Thyroid gland (tissue), 4 donors: ENCODE results near the gene TMEM131. TPM values are rescaled to one million over a fixed set of nuclear protein-coding genes. Genes with fewer than 3 reads are reported as not detected.

Source experiments
- DNase-seq, 2 donors: peaks; one replicate each; pipeline ENCODE4 v3.0.0-alpha.2; 2019
- H3K27ac ChIP-seq, 3 donors: fragments of 200-600 bp; sonication (generic); 1 replicate in 2 of 3; 2 replicates in 1 of 3; pipeline ENCODE4 v1.5.1; 2016 to 2019; ENCODE audit warnings: mild to moderate bottlenecking in 1 of 3, moderate library complexity in 1 of 3
- H3K27me3 ChIP-seq: fragments of 200-600 bp; sonication (generic); one replicate; pipeline ENCODE4 v1.5.1; 2019
- H3K36me3 ChIP-seq, 2 donors: fragments of 200-600 bp; sonication (generic); one replicate each; pipeline ENCODE4 v1.5.1; 2016 to 2019
- H3K4me1 ChIP-seq, 2 donors: fragments of 200-600 bp; sonication (generic); one replicate each; pipeline ENCODE4 v1.5.1; 2017 to 2019
- H3K4me3 ChIP-seq, 3 donors: fragments of 200-600 bp; sonication (generic); replicated peaks in 1 of 3; 1 replicate in 2 of 3; 2 replicates in 1 of 3; pipeline ENCODE4 v1.5.1; 2016; ENCODE audit warnings: mild to moderate bottlenecking in 1 of 3
- H3K9me3 ChIP-seq: fragments of 200-600 bp; sonication (generic); one replicate; pipeline ENCODE4 v1.5.1; 2017
- CTCF ChIP-seq, 6 experiments: fragments of 200-600 bp in 3 of 6; fragments of 450-650 bp in 3 of 6; sonication (generic) in 3 of 6; IDR thresholded peaks; one replicate each; pipeline ENCODE4 v1.5.1; 2016 to 2019; ENCODE audit warnings: antibody characterized with exemption in 6 of 6, mild to moderate bottlenecking in 2 of 6, inconsistent platforms in 1 of 6, moderate library complexity in 1 of 6
- POLR2A ChIP-seq, 2 donors: fragments of 450-650 bp; IDR thresholded peaks; one replicate each; pipeline ENCODE4 v1.6.1; 2017; ENCODE audit warnings: antibody characterized with exemption in 2 of 2, mild to moderate bottlenecking in 2 of 2, moderate library complexity in 1 of 2
- WGBS, 2 donors: methylation state at CpG; one replicate each; pipeline ENCODE4 v1.1.5; 2017; 5-methylcytosine and 5-hydroxymethylcytosine counted together
- intact Hi-C: fragments of 100-400 bp; cut with DNase I; formaldehyde crosslinking; loops from one replicate; pipeline ENCODE4 v1.15.1; 2023
- total RNA-seq, 4 donors: library from RNA; depleted of rRNA; stranded (reverse); fragments of >200 nt; gene quantifications; one replicate each; pipeline ENCODE4 v1.2.3, GENCODE V29; 2016

TMEM131 gene
- total RNA-seq, 4 donors from 2014 or later, result 28.6 to 47.0 (median 35.2) TPM

DNA sequence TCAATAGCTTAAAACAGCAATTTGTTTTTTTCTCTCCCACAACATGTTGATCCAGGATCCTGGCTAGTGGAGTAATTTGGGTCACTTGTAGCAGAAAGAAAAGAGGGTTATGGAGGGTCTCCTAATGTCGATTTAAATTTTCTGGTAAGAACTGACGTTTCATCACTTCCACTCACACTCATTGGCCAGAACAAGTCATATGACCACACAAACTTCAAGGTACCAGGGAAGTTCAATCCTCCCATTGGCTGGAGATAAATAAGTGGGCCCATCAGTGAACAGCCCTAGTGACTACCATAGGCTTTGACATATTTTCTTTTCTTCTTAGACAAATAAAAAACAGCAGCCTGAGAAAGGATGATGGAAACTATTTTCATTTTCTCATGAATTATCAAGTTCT lies 8.3 kb upstream of the TMEM131 start:
- Histone ChIP-seq H3K4me3 (no peak overlapping the region), H3K4me1 (no peaks in the 10 kb centered on the region), H3K9me3 (no peaks in the 10 kb centered on the region), H3K36me3 (no peaks in the 10 kb centered on the region), H3K27ac (no peak overlapping the region), H3K27me3 (no peaks in the 10 kb centered on the region)
- no peak for DNase-seq
- intact Hi-C loops, result no loop called here
- TF ChIP-seq POLR2A (IDR thresholded peaks at IDR 0.05), result no peak
- TF ChIP-seq CTCF (IDR thresholded peaks at IDR 0.05), result no peak
- WGBS, 2 donors, result 94 to 96% methylated on average over 2 of the region's 2 CpGs

- Histone ChIP-seq H3K9me3 (no peaks in the 10 kb centered on the region), H3K27ac (no peak overlapping the region), H3K27me3 (no peaks in the 10 kb centered on the region), H3K36me3 (no peaks in the 10 kb centered on the region), H3K4me3 (no peak overlapping the region), H3K4me1 (peaks cover 0 to 3% of the 10 kb centered on the region in 2 donors)
- intact Hi-C loops, result loop anchor here (10.0 kb wide), 1 partner anchor 185 kb away; no protein-coding TSS in a partner anchor
- peak in 1 of 2 donors; percentile 6 for DNase-seq
- WGBS, 2 donors, result 67 to 78% methylated on average over 3 of the region's 3 CpGs
- TF ChIP-seq POLR2A (IDR thresholded peaks at IDR 0.05) (no peak), CTCF (IDR thresholded peaks at IDR 0.05) (no peak)
These were observed 3.8 kb upstream of the TMEM131 start for GRCh38 chr2:97999536-97999935.

DNA sequence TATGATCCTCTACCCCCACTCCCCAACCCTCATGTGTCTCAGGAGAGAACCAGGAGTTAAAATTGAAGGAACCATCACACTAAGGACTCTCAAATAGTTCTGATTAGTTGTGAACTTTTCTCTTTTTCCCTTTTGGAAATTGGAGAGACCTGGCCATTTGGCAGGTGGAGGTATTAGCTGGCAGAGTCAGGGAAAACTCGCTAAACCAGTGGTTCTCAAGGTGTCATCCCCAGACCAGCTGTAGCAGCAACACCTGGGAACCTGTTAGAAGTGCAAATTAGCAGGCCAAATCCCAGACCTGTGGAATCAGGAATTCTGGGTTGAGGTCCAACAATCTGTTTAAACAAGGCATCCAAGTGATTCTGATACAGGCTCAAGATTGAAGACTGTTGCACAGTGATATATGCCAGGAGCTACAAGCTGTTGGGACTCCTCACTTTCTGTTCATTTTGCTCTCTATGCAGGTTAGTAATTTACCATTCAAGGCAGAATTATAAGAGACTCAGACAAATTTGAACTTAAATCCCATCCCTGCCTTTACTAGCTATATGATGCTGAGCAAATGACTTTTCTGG lies 2.8 kb upstream of the TMEM131 start:
- intact Hi-C loops, result loop anchor here (10.0 kb wide), 1 partner anchor 184 kb away; no protein-coding TSS in a partner anchor
- WGBS, 2 donors, result 72 to 82% methylated on average over 1 of the region's 1 CpG
- TF ChIP-seq POLR2A (IDR thresholded peaks at IDR 0.05), result no peak
- no peak for TF ChIP-seq CTCF (IDR thresholded peaks at IDR 0.05)

DNA sequence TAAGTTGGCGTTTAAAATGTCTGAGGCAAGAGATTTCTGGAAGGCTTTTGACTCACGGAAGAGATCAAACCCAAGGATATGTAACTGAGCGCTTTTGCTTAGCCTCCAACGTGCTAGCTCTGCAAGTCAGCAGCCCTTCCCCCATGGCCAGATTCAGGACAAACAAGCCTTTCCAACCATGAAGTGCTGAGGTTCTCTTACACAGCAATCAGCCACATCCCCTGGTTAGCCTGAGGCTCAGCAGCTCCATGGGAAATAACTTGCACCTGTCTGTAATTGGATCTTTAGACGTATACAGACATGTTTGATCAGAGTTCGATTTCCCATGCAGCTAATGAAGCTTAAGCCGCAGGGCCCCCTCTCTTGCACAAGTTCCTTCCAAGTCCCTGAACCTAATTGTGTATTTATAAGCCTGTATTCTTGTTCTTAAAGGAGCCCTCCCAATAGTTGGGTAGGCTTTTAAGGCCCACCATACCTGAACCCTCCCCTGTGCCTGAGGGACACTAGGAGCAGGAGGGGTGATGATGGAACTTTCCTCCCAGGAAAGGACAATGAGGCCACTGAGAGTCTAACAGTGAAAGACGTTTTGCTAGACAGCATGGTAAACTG lies 2.1 kb upstream of the TMEM131 start:
- peak; percentile 24 to 47 for DNase-seq
- Histone ChIP-seq H3K36me3 (no peaks in the 10 kb centered on the region), H3K9me3 (no peaks in the 10 kb centered on the region), H3K4me1 (peaks cover 14 to 17% of the 10 kb centered on the region in 2 donors), H3K4me3 (no peak overlapping the region), H3K27me3 (no peaks in the 10 kb centered on the region), H3K27ac (no peak overlapping the region)
- 72 to 73% methylated on average over 8 of the region's 8 CpGs for WGBS, 2 donors
- intact Hi-C loops, result loop anchor here (10.0 kb wide), 1 partner anchor 183 kb away; no protein-coding TSS in a partner anchor
- TF ChIP-seq POLR2A (IDR thresholded peaks at IDR 0.05) (no peak), CTCF (IDR thresholded peaks at IDR 0.05) (no peak)

More for the DNA sequence above, 2.8 kb upstream of the TMEM131 start:
- Histone ChIP-seq H3K27me3 (no peaks in the 10 kb centered on the region), H3K4me3 (no peak overlapping the region), H3K36me3 (no peaks in the 10 kb centered on the region), H3K27ac (no peak overlapping the region), H3K9me3 (no peaks in the 10 kb centered on the region), H3K4me1 (peaks cover 9 to 13% of the 10 kb centered on the region in 2 donors)
- no peak for DNase-seq

- peak overlapping the region in 1 of 3 donors; percentile 61 for H3K4me3 ChIP-seq
- peaks cover 14 to 17% of the 10 kb centered on the region in 2 donors for H3K4me1 ChIP-seq
- 90 to 93% methylated on average over 19 of the region's 19 CpGs for WGBS, 2 donors
- H3K27ac ChIP-seq, result peak overlapping the region in 2 of 3 donors; percentile 93 to 95
- H3K36me3 ChIP-seq, result no peaks in the 10 kb centered on the region
- H3K27me3 ChIP-seq, result no peaks in the 10 kb centered on the region
- TF ChIP-seq POLR2A (IDR thresholded peaks at IDR 0.05) (no peak), CTCF (IDR thresholded peaks at IDR 0.05) (no peak)
- peak in 1 of 2 donors; percentile 10 for DNase-seq
- no peaks in the 10 kb centered on the region for H3K9me3 ChIP-seq
- intact Hi-C loops, result loop anchor here (10.0 kb wide), 1 partner anchor 182 kb away; no protein-coding TSS in a partner anchor
These were observed 931 bp upstream of the TMEM131 start for GRCh38 chr2:97996679-97997078.
